Transverse colon (tissue), 4 donors: Measurements from ENCODE around the gene CEP120.
"Not testable (repeated sequence)": the region's sequence is repeated elsewhere in the genome, so short reads cannot be mapped to it uniquely, and the experiment has no call there.

Experiments used
- CTCF ChIP-seq, 5 experiments: fragments of 200-600 bp in 3 of 5; fragments of 450-650 bp in 2 of 5; sonication (generic) in 3 of 5; IDR thresholded peaks; 1 replicate in 2 of 5; 2 replicates in 3 of 5; pipeline ENCODE4 v1.5.1; 2016 to 2017; ENCODE audit warnings: antibody characterized with exemption in 5 of 5, inconsistent platforms in 3 of 5, mild to moderate bottlenecking in 2 of 5, moderate library complexity in 1 of 5
- POLR2A ChIP-seq: fragments of 450-650 bp; IDR thresholded peaks from one replicate; pipeline ENCODE4 v1.6.1; 2016; ENCODE audit warnings: antibody characterized with exemption, mild to moderate bottlenecking, moderate library complexity
- POLR2AphosphoS5 ChIP-seq, 3 donors: sonication (generic); formaldehyde crosslinking; IDR thresholded peaks; one replicate each; pipeline ENCODE4 v1.6.1; 2016; ENCODE audit warnings: antibody characterized with exemption in 3 of 3

GRCh38 chr5:123308377-123308776 is 114.8 kb downstream of the CEP120 start:
- not testable (repeated sequence) for TF ChIP-seq POLR2AphosphoS5 (IDR thresholded peaks at IDR 0.05); CTCF (IDR thresholded peaks at IDR 0.05); POLR2A
